Subcutaneous abdominal adipose tissue (tissue), 5 donors: Measurements from ENCODE around the gene DTX2.
"Not testable (repeated sequence)": the region's sequence is repeated elsewhere in the genome, so short reads cannot be mapped to it uniquely, and the experiment has no call there.

Experiments
- H3K27ac ChIP-seq: one replicate; pipeline ENCODE4 v1.7.0; 2013; ENCODE audit warnings: low read depth, mild to moderate bottlenecking, inconsistent platforms, low read length, moderate library complexity
- H3K27me3 ChIP-seq, 5 donors: one replicate each; pipeline ENCODE4 v1.7.0; 2013; ENCODE audit warnings: low read length in 5 of 5, inconsistent platforms in 1 of 5; ENCODE audit not compliant: control insufficient read depth in 5 of 5, insufficient read depth in 4 of 5
- H3K36me3 ChIP-seq, 5 donors: one replicate each; pipeline ENCODE4 v1.7.0; 2013; ENCODE audit warnings: low read length in 5 of 5; ENCODE audit not compliant: control insufficient read depth in 5 of 5, insufficient read depth in 5 of 5
- H3K4me1 ChIP-seq, 5 donors: one replicate each; pipeline ENCODE4 v1.7.0; 2013; ENCODE audit warnings: low read length in 5 of 5, mild to moderate bottlenecking in 3 of 5, moderate library complexity in 1 of 5; ENCODE audit not compliant: control insufficient read depth in 5 of 5, insufficient read depth in 5 of 5
- H3K4me3 ChIP-seq, 5 donors: one replicate each; pipeline ENCODE4 v1.7.0; 2013; ENCODE audit warnings: low read length in 5 of 5, low read depth in 1 of 5
- H3K9ac ChIP-seq, 5 donors: one replicate each; pipeline ENCODE4 v1.7.0; 2013; ENCODE audit warnings: low read length in 5 of 5, mild to moderate bottlenecking in 4 of 5, moderate library complexity in 3 of 5
- H3K9me3 ChIP-seq, 5 donors: one replicate each; pipeline ENCODE4 v1.7.0; 2013; ENCODE audit warnings: low read length in 5 of 5; ENCODE audit not compliant: control insufficient read depth in 5 of 5
- donor health status: healthy.
- donor health status: healthy.
- donor health status: healthy.
- donor health status: healthy.
- donor health status: healthy.

The DTX2 gene

GRCh38 chr7:76461464-76462101 is at the start of gene DTX2:
DTX2 (plus strand) TSS chr7:76461709; CDS start chr7:76480510, 18,801 bp downstream.
- H3K27ac ChIP-seq, H3K9me3 ChIP-seq, H3K27me3 ChIP-seq, H3K36me3 ChIP-seq, H3K9ac ChIP-seq, H3K4me1 ChIP-seq: not testable (repeated sequence)
- H3K4me3 ChIP-seq, result peak within 1 kb of the TSS in 3 of 5 donors; percentile 47 to 54 (median 47)

DNA sequence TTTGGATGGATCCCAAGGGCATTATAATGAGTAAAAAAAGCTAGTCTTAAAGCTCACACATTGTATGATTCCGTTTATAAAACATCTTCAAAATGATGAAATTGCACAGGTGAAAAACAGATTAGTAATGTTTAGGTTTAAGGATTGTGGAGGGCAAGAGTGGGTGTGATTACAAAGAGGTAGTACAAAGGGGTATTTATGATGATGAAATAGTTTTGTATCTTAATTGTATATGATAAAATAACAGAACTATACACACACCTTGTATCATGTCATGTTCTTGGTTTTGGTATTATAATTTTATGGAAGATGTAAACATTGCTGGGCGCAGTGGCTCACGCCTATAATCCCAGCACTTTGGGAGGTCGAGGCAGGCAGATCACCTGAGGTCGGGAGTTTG is 49.3 kb upstream of the DTX2 start:
- H3K4me1 ChIP-seq, result no peaks in the 10 kb centered on the region
- H3K27me3 ChIP-seq, result no peaks in the 10 kb centered on the region
- H3K9ac ChIP-seq, result no peak overlapping the region
- no peaks in the 10 kb centered on the region for H3K9me3 ChIP-seq
- no peaks in the 10 kb centered on the region for H3K36me3 ChIP-seq
- H3K4me3 ChIP-seq, result no peak overlapping the region
- H3K27ac ChIP-seq, result no peak overlapping the region

DNA sequence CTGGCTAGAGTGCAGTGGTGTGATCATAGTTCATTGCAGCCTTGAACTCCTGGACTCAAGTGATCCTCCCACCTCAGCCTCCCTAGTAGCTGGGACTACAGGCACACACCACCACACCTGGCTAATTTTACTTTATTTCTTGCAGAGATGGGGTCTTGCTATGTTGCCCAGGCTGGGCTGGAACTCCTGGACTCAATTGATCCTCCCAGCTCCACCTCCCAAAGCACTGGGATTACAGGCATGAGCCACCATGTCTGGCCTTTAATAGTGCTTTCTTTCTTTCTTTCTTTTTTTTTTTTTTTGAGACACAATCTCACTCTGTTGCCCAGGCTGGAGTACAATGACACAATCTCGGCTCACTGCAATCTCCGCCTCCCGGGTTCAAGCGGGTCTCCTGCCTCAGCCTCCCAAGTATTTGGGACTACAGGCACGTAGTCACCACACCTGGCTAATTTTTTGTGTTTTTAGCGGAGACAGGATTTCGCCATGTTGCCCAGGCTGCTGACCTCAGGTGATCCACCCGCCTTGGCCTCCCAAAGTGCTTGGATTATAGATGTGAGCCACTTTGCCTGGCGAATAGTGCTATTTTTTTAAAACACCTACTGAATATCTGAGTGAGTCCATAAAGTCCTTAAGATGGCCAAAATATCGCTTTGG is 43.7 kb upstream of the DTX2 start:
- not testable (repeated sequence) for H3K36me3 ChIP-seq, H3K4me3 ChIP-seq, H3K9me3 ChIP-seq, H3K27me3 ChIP-seq, H3K9ac ChIP-seq, H3K27ac ChIP-seq, H3K4me1 ChIP-seq

GRCh38 chr7:76421097-76421496 is 40.4 kb upstream of the DTX2 start:
- not testable (repeated sequence) for H3K4me3 ChIP-seq, H3K9me3 ChIP-seq, H3K9ac ChIP-seq, H3K27ac ChIP-seq, H3K27me3 ChIP-seq, H3K36me3 ChIP-seq
- peaks cover 0 to 11% (median 3%) of the 10 kb centered on the region in 5 donors for H3K4me1 ChIP-seq

DNA sequence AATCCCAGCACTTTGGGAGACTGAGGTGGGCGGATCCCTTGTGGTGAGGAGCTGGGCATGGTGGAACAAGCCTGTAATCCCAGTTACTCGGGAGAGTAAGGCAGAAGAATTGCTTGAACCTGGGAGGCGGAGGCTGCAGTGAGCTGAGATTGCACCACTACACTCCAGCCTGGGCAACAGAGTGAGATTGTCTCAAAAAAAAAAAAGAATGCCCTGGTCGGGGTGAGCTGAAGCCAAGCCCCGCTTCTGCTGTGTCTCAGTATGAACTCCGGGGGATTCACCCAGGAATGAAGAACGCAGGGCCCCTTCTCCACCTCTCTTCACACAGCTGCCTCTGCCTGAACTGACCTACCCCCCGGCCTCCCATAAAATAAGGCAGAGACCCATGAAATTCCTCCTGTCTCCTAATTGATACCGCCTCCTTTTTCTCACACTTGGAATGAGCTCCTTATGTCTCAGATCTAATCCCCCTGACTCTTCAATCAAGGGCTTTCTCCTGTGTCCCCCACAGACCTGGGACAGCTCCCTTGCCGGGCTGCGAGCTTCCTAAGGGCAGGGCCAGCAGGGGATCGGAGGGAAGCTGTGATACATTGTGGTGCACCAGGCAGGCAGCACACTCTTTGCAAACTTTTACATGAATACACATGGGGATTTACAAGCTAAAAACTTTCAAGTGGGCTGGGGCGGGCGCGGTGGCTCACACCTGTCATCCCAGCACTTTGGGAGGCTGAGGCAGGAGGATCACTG is 37.7 kb upstream of the DTX2 start:
- no peak overlapping the region for H3K27ac ChIP-seq
- H3K4me3 ChIP-seq, result no peak overlapping the region
- H3K4me1 ChIP-seq, result peaks cover 0 to 13% (median 6%) of the 10 kb centered on the region in 5 donors

DNA sequence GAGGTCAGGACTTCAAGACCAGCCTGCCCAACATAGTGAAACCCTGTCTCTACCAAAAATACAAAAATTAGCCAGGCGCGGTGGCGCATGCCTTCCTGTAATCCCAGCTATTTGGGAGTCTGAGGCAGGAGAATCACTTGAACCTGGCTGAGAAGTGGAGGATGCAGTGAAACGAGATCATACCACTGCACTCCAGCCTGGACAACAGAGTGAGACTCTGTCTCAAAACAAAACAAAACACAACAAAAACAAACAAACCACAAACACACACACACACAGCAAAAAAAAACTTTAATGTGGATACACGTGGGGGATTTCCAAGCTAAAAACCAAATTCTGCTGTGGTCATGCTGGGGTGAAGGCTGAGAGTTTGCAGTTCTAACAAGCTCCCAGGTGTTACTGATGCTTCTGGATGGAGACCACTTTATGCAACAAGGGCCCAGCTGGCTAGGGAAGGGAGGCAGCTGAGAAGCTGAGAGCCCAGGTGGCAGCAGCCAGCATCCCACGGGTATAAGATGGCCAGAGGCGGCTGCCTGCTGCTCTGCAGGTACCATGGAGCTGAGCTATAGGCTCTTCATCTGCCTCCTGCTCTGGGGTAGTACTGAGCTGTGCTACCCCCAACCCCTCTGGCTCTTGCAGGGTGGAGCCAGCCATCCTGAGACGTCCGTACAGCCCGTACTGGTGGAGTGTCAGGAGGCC is 36.9 kb upstream of the DTX2 start, which contains the start of gene ZP3:
Gene ZP3, plus strand, starts transcription at position 538 of the 699 bp plus-strand sequence. Its CDS starts 15 bp downstream, at position 553.
- no peak within 1 kb of the TSS for H3K9ac ChIP-seq
- H3K4me1 ChIP-seq, result peaks cover 5 to 13% (median 7%) of the 10 kb centered on the region in 5 donors
- H3K27ac ChIP-seq, result no peak within 1 kb of the TSS
- peaks cover 0 to 4% (median 0%) of the 10 kb centered on the region in 5 donors for H3K9me3 ChIP-seq
- H3K27me3 ChIP-seq, result no peaks in the 10 kb centered on the region
- H3K36me3 ChIP-seq, result no peaks in the 10 kb centered on the region
- H3K4me3 ChIP-seq, result no peak within 1 kb of the TSS

More for the DNA sequence above, 37.7 kb upstream of the DTX2 start:
- no peaks in the 10 kb centered on the region for H3K27me3 ChIP-seq
- H3K36me3 ChIP-seq, result no peaks in the 10 kb centered on the region
- H3K9ac ChIP-seq, result no peak overlapping the region
- H3K9me3 ChIP-seq, result peaks cover 0 to 4% (median 0%) of the 10 kb centered on the region in 5 donors

GRCh38 chr7:76425156-76425555 is 36.4 kb upstream of the DTX2 start:
- Histone ChIP-seq H3K27me3 (no peaks in the 10 kb centered on the region), H3K4me1 (peaks cover 5 to 13% (median 7%) of the 10 kb centered on the region in 5 donors), H3K36me3 (no peaks in the 10 kb centered on the region), H3K4me3 (no peak overlapping the region), H3K9me3 (peaks cover 0 to under 1% (median 0%) of the 10 kb centered on the region in 5 donors), H3K9ac (no peak overlapping the region), H3K27ac (no peak overlapping the region)

DNA sequence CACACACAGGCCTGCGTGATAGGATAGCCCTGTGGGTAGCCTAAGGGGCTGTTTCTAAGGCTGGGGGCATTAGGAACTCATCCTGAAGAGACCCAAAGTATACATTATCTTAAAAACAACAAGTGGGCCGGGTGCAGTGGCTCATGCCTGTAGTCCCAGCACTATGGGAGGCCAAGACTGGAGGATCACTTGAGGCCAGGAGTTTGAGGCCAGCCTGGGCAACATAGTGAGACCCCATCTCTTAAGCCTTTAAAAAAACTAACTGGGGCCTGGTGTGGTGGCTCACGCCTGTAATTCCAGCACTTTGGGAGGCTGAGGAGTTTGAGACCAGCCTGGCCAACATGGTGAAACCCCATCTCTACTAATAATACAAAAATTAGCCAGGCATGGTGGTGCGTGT is 36.0 kb upstream of the DTX2 start:
- peaks cover 5 to 13% (median 7%) of the 10 kb centered on the region in 5 donors for H3K4me1 ChIP-seq
- not testable (repeated sequence) for H3K9ac ChIP-seq, H3K36me3 ChIP-seq, H3K4me3 ChIP-seq, H3K27ac ChIP-seq, H3K9me3 ChIP-seq, H3K27me3 ChIP-seq

DNA sequence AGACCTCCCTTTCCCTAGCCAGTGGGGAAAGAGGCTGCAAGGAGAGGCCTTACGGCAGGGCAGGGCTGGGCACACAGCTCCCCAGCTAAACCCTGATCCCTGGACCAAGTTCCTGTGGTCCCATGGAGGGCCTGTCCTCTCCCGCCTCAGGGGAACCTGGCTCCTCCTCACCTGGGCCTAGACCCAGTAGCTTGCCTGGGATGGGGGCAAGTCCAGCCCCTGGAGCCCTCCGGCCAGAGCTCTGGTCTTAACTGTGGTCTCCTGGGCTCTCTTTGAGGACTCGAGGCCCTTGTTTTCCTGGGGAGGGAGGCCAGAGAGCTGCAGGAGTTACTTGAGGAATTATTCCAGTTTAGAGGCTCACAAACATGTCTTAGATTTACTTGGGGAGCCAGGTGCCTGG is 35.3 kb upstream of the DTX2 start:
- Histone ChIP-seq H3K27me3 (no peaks in the 10 kb centered on the region), H3K9ac (no peak overlapping the region), H3K36me3 (no peaks in the 10 kb centered on the region), H3K4me1 (peaks cover 5 to 13% (median 7%) of the 10 kb centered on the region in 5 donors), H3K4me3 (no peak overlapping the region), H3K9me3 (no peaks in the 10 kb centered on the region), H3K27ac (no peak overlapping the region)
